ENCODE measurements around the gene DDHD1.
"Not testable (repeated sequence)": the region's sequence is repeated elsewhere in the genome, so short reads cannot be mapped to it uniquely, and the experiment has no call there.

Gene DDHD1

GRCh38 chr14:53152887-53153701 is at the start of gene DDHD1:
Gene DDHD1 (minus strand): TSS chr14:53153323. CDS start chr14:53153098, 225 bp downstream.
- DNase-seq = peak; percentile 74 to 88 (median 80)

DNA sequence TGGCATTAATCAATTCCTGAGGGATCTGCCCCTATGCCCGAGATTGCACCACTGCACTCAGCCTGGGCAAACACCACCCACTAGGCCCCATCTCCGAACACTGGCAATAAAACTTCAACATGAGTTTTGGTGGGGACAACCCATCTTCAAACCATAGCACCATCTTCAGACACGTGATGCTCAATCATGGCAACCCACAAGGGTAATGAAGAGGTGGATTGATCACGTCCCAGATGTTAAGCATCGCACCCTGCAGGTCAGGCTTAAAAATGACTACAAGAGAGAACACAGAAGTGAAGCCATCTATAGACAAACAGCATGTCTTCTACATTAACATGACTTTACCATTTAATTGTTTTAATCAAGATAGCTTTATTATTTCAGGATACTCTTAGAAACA is 42.8 kb upstream of the DDHD1 start:
- DNase-seq = no peak

- DNase-seq = no peak
Observed at GRCh38 chr14:53193193-53193592, 40.1 kb upstream of the DDHD1 start.

DNA sequence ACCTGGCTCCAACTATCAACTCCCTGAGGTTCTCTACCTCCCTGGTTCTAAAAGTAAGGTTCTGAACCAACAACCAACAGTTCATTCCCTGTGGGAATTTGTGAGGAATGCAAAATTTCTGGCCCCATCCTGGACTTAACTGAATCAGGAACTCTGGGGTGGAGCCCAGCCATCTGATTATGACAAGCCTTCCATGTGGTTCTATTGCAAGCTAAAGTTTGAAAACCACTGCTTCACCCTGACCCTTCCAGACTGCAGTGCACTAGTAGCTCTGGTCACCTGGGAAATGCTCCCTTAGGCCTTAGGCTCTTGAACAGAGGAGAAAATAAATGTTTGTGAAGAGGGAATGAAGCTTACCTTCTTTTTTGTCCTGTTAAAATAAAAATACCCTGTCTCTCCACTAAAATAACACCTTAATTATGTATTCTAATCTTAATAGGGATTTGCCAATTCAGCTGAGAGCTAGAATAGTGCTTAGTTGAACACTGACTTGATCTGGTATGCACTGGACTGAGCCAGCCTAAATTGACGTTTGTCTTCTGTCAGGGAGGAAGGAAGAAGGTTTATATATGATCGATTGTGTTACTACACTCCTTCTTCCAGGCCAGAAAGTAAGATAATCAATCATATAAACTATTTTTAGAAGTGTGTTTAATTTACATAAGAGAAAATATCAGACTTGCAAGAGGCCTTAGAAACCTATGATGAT is 39.1 kb upstream of the DDHD1 start:
- no peak for DNase-seq

DNA sequence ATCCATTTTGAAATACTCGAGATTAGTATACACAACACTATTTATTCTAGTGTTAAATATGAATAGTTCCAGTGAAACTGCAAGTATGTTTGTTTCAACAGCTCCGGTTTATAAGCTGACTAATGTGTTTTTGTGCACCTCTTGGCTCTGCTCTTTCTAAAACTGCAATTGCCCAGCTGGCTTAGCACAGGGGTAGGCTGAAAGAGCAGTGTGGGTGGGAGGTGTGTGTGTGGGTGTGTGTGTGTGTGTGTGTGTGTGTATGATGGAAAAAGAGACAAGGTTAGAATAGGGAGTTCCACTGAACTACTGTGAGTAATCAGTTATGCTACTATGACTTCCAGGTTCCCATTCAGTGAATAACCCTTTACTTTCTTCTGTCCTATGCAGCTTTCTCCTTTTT is 37.8 kb upstream of the DDHD1 start:
- no peak for DNase-seq

- DNase-seq = no peak
Observed at GRCh38 chr14:53187921-53188463, 34.9 kb upstream of the DDHD1 start.

GRCh38 chr14:53186532-53186931 is 33.4 kb upstream of the DDHD1 start:
- DNase-seq = no peak

GRCh38 chr14:53183611-53184010 is 30.5 kb upstream of the DDHD1 start:
- DNase-seq = no peak

GRCh38 chr14:53183056-53183455 is 29.9 kb upstream of the DDHD1 start:
- no peak for DNase-seq

DNA sequence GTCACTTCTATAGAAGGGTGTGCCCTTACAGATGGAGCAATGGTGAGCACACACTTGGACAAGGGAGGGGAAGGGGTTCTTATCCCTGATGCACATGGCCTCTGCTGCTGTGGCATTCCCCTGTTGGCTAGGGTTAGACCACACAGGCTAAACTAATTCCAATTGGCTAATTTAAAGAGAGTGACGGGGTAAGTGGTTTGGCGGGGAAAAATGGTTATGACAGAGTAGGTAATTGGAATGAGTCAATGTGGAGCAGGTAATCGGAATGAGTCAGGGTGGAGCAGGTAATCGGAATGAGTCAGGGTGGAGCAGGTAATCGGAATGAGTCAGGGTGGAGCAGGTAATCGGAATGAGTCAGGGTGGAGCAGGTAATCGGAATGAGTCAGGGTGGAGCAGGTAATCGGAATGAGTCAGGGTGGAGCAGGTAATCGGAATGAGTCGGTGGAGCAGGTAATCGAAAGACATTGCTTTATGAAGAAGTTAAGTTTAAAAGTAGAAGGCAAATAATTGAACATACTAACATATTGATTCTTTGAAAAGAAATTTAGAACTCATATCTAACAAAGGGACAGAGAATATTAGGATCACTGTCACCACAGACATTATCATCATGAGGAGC is 28.4 kb upstream of the DDHD1 start:
- not testable (repeated sequence) for DNase-seq

GRCh38 chr14:53180272-53181221 is 27.4 kb upstream of the DDHD1 start:
- peak in 3 of 6 experiments; percentile 0 to 35 (median 20) for DNase-seq

- not testable (repeated sequence) for DNase-seq
Observed at GRCh38 chr14:53179486-53180005, 26.4 kb upstream of the DDHD1 start.

DNA sequence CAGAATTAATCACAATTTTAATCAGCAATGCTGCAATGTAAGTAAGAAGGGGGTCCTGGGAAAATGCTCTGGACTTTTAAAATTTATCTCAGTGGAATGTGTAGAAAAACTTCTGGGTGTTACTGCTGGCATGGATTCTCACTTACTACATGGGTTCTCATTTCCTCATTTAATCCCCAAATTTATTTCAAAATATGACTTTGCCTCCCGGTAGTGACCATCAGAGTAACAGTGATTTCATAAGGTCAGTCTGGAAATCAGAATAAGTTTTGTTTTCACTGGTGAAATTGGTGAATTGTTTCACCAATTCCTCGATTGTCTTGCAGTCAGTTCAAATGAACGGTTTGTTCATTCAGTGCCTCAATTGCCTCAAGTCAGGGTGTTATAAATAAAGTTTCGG is 22.3 kb upstream of the DDHD1 start:
- no peak for DNase-seq

- no peak for DNase-seq
Observed at GRCh38 chr14:53174918-53175317, 21.8 kb upstream of the DDHD1 start.

- DNase-seq = no peak
Observed at GRCh38 chr14:53168786-53169185, 15.7 kb upstream of the DDHD1 start.

- no peak for DNase-seq
Observed at GRCh38 chr14:53167602-53168328, 14.6 kb upstream of the DDHD1 start.

GRCh38 chr14:53161758-53162435 is 8.8 kb upstream of the DDHD1 start:
- no peak for DNase-seq

DNA sequence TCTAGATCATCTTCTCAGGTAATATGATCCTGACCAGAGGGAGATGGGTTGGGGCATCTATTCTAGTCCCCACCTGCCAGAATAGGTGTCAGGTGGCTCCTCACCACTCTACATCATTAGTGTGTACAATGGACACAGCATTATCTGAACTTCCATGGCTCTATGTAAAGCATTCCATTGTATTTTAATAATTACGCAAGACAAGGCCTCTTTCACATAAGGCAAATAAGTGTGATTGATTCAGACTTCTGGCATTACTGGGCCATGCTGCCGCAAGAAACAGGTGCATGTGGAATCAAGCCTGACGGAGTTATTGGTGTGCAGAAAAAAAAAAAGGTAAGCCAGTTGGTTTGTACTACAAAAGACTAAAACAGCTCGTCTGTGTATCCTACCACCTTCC is 3.1 kb upstream of the DDHD1 start:
- no peak for DNase-seq

GRCh38 chr14:53153702-53154112 is 584 bp upstream of the DDHD1 start:
- peak in 1 of 6 experiments; percentile 15 for DNase-seq

GRCh38 chr14:53152184-53152886 is 788 bp downstream of the DDHD1 start:
- peak; percentile 48 to 87 (median 58) for DNase-seq
